Stimulated activated CD8-positive, alpha-beta memory T cell treated with anti-CD3 and anti-CD28 coated beads, Interleukin-15, amount 100 ng/mL, for 24 hours (primary cell): ENCODE results near the gene TTC39B.

Source experiments
- DNase-seq: peaks from one replicate; pipeline ENCODE4 v3.0.0-alpha.2; 2020; ENCODE audit warnings: low read depth

Gene TTC39B

DNA sequence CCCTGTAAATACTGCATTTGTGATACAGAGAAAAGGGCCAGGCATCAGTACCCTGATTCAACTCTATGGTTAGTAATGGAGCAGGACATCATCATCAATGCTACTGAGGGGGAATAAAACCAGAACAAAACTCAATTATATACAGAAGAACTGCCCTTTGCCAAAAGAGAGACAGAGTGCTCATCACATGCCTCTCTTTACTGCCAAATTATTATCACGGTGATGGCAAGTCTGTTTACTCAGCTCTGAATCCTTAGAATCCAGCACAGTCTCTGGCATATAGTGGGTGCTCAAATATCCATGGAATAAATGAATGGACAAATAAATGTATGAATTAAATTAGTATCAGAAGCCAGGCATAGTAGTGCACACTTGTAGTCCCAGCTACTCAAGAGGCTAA, 130.2 kb downstream of the TTC39B start:
- no peak for DNase-seq

- DNase-seq: no peak
These were observed 143.1 kb downstream of the TTC39B start for GRCh38 chr9:15163931-15164330.

- DNase-seq: no peak
These were observed 145.3 kb downstream of the TTC39B start for GRCh38 chr9:15161753-15162152.

DNA sequence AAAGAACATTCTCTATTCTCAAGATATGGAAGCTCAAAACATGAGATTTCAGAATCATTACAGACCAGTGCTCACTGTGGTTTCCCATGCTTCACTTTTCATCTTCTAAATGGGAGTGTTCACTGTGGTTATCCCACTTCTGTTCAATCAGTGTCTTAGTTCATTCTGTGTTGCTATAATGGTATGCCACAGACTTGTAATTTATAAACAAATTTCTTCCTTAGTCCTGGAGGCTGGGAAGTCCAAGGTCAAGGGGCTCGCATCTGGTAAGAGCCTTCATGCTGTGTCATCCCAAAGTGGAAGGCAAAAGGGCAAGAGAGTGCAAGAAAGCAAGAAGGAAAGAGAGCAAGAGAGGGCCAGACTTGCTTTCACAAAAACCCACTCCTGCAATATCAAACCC, 146.3 kb downstream of the TTC39B start:
- no peak for DNase-seq

- no peak for DNase-seq
These were observed 149.0 kb downstream of the TTC39B start for GRCh38 chr9:15158064-15158463.

DNA sequence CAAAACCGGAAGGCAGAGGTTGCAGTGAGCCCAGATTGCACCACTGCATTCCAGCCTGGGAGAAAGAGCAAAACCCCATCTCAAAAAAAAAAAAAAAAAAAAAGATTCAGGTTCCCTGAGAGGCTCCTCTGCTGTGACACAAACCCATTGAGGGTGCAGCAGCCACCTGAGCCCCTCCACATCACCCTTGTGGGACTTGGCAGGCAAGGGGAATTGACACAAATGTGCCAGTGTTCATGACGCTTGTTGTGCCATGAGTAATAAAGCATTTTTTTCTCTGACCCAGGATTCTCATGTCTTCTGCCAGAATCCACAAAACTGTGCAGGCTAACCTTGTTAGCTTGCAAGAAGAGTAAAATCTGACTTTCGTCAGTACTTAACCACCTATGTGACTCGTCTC, 149.6 kb downstream of the TTC39B start:
- DNase-seq: no peak

DNA sequence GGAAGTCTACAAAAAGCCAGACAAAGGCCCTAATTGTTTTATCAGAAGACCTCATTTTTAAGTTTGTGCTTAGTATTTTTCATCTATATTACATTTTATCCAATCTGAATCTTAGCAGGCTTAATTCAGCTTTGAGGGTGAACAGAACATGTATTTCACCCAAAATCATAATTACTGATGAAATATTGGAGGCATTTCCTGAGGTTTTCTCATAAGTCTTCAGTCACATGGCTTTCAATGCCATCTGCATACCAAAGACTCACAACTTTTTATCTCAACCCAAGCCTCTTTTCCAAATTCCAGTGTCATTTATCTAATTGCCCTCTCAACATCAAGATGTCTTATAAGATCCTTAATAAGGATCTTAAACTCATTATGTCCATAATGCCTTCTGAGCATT, 150.8 kb downstream of the TTC39B start:
- no peak for DNase-seq

DNA sequence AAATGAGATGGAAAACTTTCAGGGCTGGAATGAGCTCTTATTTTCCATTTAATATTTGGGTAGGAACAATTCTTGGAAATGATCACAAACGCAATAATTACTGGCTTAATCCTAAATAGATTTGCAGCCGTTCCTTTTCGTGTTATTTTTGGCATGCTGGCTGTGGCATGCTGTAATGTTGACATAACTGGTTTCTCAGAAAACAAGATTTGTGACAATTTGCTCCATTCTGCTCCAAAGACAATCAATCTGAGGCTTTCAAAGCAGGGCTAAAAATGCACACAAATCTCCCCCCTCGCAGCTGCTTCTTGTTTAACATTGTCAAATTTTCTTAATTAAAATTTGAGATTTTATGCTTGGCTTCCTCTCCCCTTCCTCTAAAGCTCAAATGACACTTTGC, 151.2 kb downstream of the TTC39B start:
- no peak for DNase-seq

DNA sequence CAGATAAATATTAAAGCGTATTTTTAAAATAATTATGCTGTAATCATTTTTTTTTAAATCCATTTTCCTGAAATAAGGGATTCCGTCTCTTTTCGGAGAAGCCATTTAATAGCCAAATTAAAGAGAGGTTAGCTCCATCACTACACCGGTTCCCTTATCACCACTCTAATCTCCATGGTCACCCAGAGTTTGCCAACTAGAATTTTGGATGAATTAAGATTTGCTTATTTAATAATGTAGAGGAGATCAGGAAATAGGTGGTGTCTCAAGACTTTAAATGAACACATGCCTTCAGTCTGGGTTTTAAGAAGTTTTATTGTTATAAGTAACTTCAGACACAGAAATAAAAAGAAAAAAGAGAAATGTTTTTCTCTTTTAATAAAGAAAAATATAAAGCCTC, 151.7 kb downstream of the TTC39B start:
- no peak for DNase-seq

DNA sequence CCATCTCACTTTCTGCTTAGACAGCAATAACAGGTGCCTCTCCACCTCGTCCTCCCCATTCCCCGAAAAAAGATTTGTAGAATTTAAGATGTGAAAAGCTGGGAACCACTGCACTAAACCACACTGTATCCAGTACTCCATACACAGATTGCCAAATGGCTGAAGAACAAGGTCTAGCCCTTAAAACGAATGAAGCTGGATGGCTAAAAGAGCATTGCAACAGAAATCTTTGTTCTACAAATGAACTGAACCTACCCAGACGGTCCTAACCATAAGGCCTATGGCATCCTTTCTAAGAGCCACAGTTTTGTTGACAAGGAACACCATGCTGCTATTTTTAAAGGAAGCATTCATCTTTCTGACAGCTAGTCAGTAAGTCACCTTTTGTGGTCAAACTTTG, 152.3 kb downstream of the TTC39B start:
- no peak for DNase-seq

GRCh38 chr9:15153961-15154360, 153.1 kb downstream of the TTC39B start:
- no peak for DNase-seq

DNA sequence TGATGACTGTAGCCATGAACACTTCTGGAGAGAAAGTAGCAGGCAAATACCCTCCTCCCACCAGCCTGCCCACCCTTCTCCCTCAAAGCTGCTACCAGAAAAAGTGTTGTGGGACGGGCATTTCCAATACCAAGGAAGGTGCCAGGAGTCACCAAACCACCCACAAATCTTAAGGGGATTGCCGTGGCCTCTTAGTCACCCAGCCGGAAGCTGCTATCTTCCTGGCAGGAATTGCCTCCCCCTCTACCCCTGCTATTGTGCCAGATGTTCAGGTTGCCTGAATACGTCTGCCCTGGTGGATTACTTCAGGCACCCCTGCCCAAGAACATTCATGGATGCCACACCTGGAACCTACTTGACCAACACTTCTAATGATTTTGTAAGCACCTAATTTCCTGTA, 156.1 kb downstream of the TTC39B start:
- no peak for DNase-seq

GRCh38 chr9:15149450-15149849, 157.6 kb downstream of the TTC39B start:
- DNase-seq: no peak

DNA sequence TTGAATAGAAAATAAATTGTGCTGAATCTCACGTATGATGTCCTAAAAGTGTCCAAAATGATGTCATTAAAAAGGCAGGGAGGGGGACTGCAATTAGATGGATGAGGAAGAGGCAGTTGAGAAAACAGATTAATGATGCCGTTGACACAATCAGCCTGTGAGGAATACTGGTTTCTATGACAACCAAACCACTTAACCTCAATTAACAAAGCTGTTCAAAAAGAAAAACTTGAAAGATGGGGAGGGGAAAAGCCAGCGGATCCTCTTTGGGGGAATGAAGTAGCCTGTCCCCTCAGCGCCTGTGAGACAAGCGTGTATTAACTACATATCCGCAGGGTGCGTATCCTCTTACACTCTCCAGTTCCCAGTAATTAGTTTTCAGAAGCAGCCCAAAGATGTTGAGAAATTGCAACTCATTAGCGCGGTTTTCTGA, 160.7 kb downstream of the TTC39B start:
- DNase-seq: no peak

- no peak for DNase-seq
These were observed 162.4 kb downstream of the TTC39B start for GRCh38 chr9:15144622-15145061.

DNA sequence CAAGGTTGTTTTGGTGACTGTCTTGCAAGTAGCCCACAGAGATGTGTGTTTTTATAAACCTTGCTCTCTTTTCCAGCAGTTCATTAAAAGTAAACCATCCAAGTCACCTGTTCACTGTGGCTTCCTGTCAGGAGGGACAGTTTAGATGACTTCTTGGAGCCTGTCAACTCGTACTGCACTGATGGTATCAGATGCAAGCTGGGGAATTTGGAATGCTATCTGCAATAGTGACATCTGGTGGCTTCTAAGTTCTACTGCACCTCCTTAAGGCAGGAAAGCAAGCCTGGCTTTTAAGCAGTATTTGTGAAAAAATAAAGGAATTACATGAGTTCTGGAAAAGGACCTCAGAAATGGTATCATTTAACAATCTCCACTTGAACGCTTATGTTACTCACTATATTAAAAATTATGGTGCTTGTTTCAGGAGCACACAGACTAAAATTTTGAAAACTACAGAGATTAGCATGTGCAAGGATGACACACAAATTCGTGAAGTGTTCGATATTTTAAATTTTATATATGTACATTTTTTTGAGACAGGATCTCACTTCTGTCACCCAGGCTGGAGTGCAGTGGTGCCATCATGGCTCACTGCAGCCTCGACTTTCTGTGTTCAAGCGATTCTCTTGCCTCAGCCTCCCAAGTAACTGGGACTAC, 164.0 kb downstream of the TTC39B start:
- no peak for DNase-seq

- no peak for DNase-seq
These were observed 167.0 kb downstream of the TTC39B start for GRCh38 chr9:15140051-15140450.

- no peak for DNase-seq
These were observed 167.5 kb downstream of the TTC39B start for GRCh38 chr9:15139469-15139868.

- DNase-seq: no peak
These were observed 168.7 kb downstream of the TTC39B start for GRCh38 chr9:15138357-15138686.

GRCh38 chr9:15137658-15138356, 169.2 kb downstream of the TTC39B start:
- DNase-seq: no peak

- no peak for DNase-seq
These were observed 169.9 kb downstream of the TTC39B start for GRCh38 chr9:15137089-15137488.

DNA sequence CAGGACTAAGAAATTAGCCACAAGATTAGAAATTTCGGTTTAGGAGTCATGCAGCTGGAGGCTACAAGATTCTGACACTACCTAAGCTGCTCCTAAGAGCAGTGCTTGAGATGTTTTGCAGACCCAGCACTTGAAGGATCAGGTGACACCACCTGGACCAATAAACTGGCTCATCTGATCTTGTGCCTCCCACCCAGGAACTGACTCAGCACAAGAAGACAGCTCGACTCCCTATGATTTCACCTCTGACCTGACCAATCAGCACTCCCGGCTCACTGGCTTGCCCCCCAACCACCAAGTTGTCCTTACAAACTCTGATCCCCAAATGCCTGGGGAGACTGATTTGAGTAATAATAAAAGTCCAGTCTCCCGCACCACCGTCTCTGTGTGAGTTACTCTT, 170.4 kb downstream of the TTC39B start:
- DNase-seq: no peak

DNA sequence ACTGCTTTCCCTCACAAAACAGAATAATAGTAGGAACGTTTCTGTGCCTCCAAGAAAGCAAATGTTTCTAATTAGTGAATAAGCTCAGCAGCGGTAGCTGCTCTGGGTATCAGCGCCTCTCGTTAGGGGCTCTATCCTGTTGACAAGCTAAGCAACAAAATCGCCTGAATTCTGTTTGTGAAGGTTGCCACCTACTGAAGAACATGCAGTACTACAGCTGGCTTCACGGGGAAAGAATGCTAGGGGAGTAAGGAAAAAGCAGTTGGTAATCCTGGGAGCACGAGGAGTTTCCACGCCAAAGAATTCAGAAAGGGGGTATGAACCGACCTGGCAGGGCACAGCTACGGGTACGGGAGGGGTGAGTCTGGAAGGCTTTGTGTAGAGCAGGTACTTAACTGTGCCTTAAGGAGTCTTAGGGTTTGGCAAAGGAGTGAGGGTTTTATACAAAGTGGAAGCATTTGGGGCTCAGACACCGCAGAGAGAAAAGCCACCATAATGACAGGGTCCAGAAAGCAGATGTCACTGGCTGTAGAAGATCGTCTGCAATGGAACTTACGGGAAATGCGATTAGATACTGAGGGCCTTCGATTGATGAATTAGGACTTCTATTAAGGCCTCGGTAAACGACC, 171.7 kb downstream of the TTC39B start:
- no peak for DNase-seq

- no peak for DNase-seq
These were observed 173.5 kb downstream of the TTC39B start for GRCh38 chr9:15133488-15133887.
